LNCaP clone FGC (cell line): ENCODE results near the gene CFAP99.
"Not testable (repeated sequence)": the region's sequence is repeated elsewhere in the genome, so short reads cannot be mapped to it uniquely, and the experiment has no call there.

Experiments used
- DNase-seq: peaks from one replicate; pipeline ENCODE4 v3.0.0-alpha.2; 2011; ENCODE audit warnings: low read depth
- H3K4me3 ChIP-seq: 2 replicates; pipeline ENCODE4 v1.5.1; 2011; ENCODE audit warnings: mild to moderate bottlenecking, low read depth, low read length, control low read depth
- CTCF ChIP-seq: IDR thresholded peaks from 2 replicates; pipeline ENCODE4 v1.5.1; 2012; ENCODE audit warnings: mild to moderate bottlenecking; ENCODE audit not compliant: control insufficient read depth, insufficient read depth; ENCODE audit errors: extremely low read depth

The CFAP99 gene

GRCh38 chr4:2428496-2429213 lies 9.9 kb downstream of the CFAP99 start:
- no peak for DNase-seq
- TF ChIP-seq CTCF, result no peak
- no peak overlapping the region for H3K4me3 ChIP-seq

GRCh38 chr4:2429945-2430757 lies 11.4 kb downstream of the CFAP99 start:
- DNase-seq, H3K4me3 ChIP-seq: not testable (repeated sequence)

- TF ChIP-seq CTCF, result no peak
Observed at GRCh38 chr4:2432004-2432403, 13.2 kb downstream of the CFAP99 start.

GRCh38 chr4:2432991-2433530 lies 14.3 kb downstream of the CFAP99 start:
- TF ChIP-seq CTCF, result no peak
- H3K4me3 ChIP-seq, result no peak overlapping the region
- no peak for DNase-seq

More at GRCh38 chr4:2432004-2432403, 13.2 kb downstream of the CFAP99 start:
- no peak for DNase-seq
- H3K4me3 ChIP-seq, result no peak overlapping the region

GRCh38 chr4:2433609-2434350 lies 15.0 kb downstream of the CFAP99 start:
- no peak for DNase-seq
- no peak overlapping the region for H3K4me3 ChIP-seq
- no peak for TF ChIP-seq CTCF

- DNase-seq, result no peak
- no peak for TF ChIP-seq CTCF
- no peak overlapping the region for H3K4me3 ChIP-seq
Observed at GRCh38 chr4:2434420-2434819, 15.7 kb downstream of the CFAP99 start.

GRCh38 chr4:2436301-2436700 lies 17.5 kb downstream of the CFAP99 start:
- H3K4me3 ChIP-seq, result no peak overlapping the region
- no peak for DNase-seq
- no peak for TF ChIP-seq CTCF
